Suprapubic skin (tissue), 4 donors: ENCODE data around the gene LTO1.

Source experiments
- CTCF ChIP-seq, 2 donors: fragments of 200-600 bp in 1 of 2; fragments of 450-650 bp in 1 of 2; sonication (generic) in 1 of 2; IDR thresholded peaks; one replicate each; pipeline ENCODE4 v1.5.1; 2016 to 2019; ENCODE audit warnings: antibody characterized with exemption in 2 of 2, mild to moderate bottlenecking in 1 of 2, moderate library complexity in 1 of 2
- POLR2A ChIP-seq, 2 donors: fragments of 450-650 bp; IDR thresholded peaks; one replicate each; pipeline ENCODE4 v1.6.1; 2017; ENCODE audit warnings: antibody characterized with exemption in 2 of 2, mild to moderate bottlenecking in 2 of 2, moderate library complexity in 2 of 2
- POLR2AphosphoS5 ChIP-seq, 3 donors: sonication (generic); formaldehyde crosslinking; IDR thresholded peaks; one replicate each; pipeline ENCODE4 v1.6.1; 2017; ENCODE audit warnings: antibody characterized with exemption in 3 of 3

GRCh38 chr11:69664103-69664775 is 10.9 kb downstream of the LTO1 start:
- TF ChIP-seq CTCF (IDR thresholded peaks at IDR 0.05), result no peak
- no peak for TF ChIP-seq POLR2A (IDR thresholded peaks at IDR 0.05)
- no peak for TF ChIP-seq POLR2AphosphoS5 (IDR thresholded peaks at IDR 0.05)
